Stimulated activated CD8-positive, alpha-beta memory T cell treated with anti-CD3 and anti-CD28 coated beads, Interleukin-2, amount 100 ng/mL, for 48 hours (primary cell): ENCODE data around the gene NKX1-1.
"Not testable (repeated sequence)": the region's sequence is repeated elsewhere in the genome, so short reads cannot be mapped to it uniquely, and the experiment has no call there.

ENCODE experiments used
- DNase-seq, 2 donors: peaks; one replicate each; pipeline ENCODE4 v3.0.0-alpha.2; 2020; ENCODE audit warnings: low read depth in 2 of 2

The NKX1-1 gene

GRCh38 chr4:1404573-1405253 is 1.5 kb downstream of the NKX1-1 start:
- no peak for DNase-seq

GRCh38 chr4:1403591-1404572 is 2.4 kb downstream of the NKX1-1 start:
- no peak for DNase-seq

GRCh38 chr4:1403177-1403583 is 3.1 kb downstream of the NKX1-1 start:
- DNase-seq = no peak

- no peak for DNase-seq
Measured at GRCh38 chr4:1402516-1403091, 3.6 kb downstream of the NKX1-1 start.

GRCh38 chr4:1402021-1402515 is 4.2 kb downstream of the NKX1-1 start:
- DNase-seq = no peak

- no peak for DNase-seq
Measured at GRCh38 chr4:1401409-1402020, 4.7 kb downstream of the NKX1-1 start.

- no peak for DNase-seq
Measured at GRCh38 chr4:1400831-1401408, 5.3 kb downstream of the NKX1-1 start.

- no peak for DNase-seq
Measured at GRCh38 chr4:1400191-1400805, 5.9 kb downstream of the NKX1-1 start.

- no peak for DNase-seq
Measured at GRCh38 chr4:1399508-1400190, 6.6 kb downstream of the NKX1-1 start.

- no peak for DNase-seq
Measured at GRCh38 chr4:1398681-1399507, 7.3 kb downstream of the NKX1-1 start.

- DNase-seq = no peak
Measured at GRCh38 chr4:1396806-1397455, 9.3 kb downstream of the NKX1-1 start.

- DNase-seq = no peak
Measured at GRCh38 chr4:1395941-1396805, 10.1 kb downstream of the NKX1-1 start.

GRCh38 chr4:1395389-1395820 is 10.8 kb downstream of the NKX1-1 start:
- DNase-seq = not testable (repeated sequence)

- not testable (repeated sequence) for DNase-seq
Measured at GRCh38 chr4:1394554-1395388, 11.5 kb downstream of the NKX1-1 start.

- DNase-seq = no peak
Measured at GRCh38 chr4:1393866-1394265, 12.4 kb downstream of the NKX1-1 start.

GRCh38 chr4:1393363-1393762 is 12.9 kb downstream of the NKX1-1 start:
- not testable (repeated sequence) for DNase-seq
